Transverse colon (tissue), 4 donors: Measurements from ENCODE around the gene IGFLR1. TPM values are rescaled to one million over a fixed set of nuclear protein-coding genes. Genes with fewer than 3 reads are reported as not detected.

Experiments used
- DNase-seq: peaks from one replicate; pipeline ENCODE4 v3.0.0-alpha.2; 2019
- H3K27ac ChIP-seq, 4 donors: fragments of 200-600 bp; sonication (generic); 2 replicates each; pipeline ENCODE4 v1.5.1; 2016 to 2018; ENCODE audit warnings: inconsistent platforms in 4 of 4
- H3K27me3 ChIP-seq: fragments of 200-600 bp; sonication (generic); 2 replicates; pipeline ENCODE4 v1.5.1; 2017; ENCODE audit warnings: inconsistent platforms
- H3K36me3 ChIP-seq, 4 donors: fragments of 200-600 bp; sonication (generic); 2 replicates each; pipeline ENCODE4 v1.5.1; 2017 to 2019; ENCODE audit warnings: inconsistent platforms in 4 of 4
- H3K4me1 ChIP-seq, 4 donors: fragments of 200-600 bp; sonication (generic); 2 replicates each; pipeline ENCODE4 v1.5.1; 2017 to 2020; ENCODE audit warnings: inconsistent platforms in 4 of 4
- H3K4me3 ChIP-seq, 4 donors: fragments of 200-600 bp; sonication (generic); 1 replicate in 1 of 4; 2 replicates in 3 of 4; pipeline versions ENCODE4 v1.5.1 to v1.6.1; 2017 to 2019; ENCODE audit warnings: inconsistent platforms in 4 of 4
- H3K9me3 ChIP-seq, 2 donors: fragments of 200-600 bp; sonication (generic); 2 replicates each; pipeline ENCODE4 v1.5.1; 2017 to 2019; ENCODE audit warnings: inconsistent platforms in 2 of 2
- EP300 ChIP-seq: sonication (generic); formaldehyde crosslinking; IDR thresholded peaks from one replicate; pipeline ENCODE4 v1.6.1; 2017; ENCODE audit warnings: antibody characterized with exemption, low read depth
- POLR2A ChIP-seq: fragments of 450-650 bp; IDR thresholded peaks from one replicate; pipeline ENCODE4 v1.6.1; 2016; ENCODE audit warnings: antibody characterized with exemption, mild to moderate bottlenecking, moderate library complexity
- POLR2AphosphoS5 ChIP-seq, 3 donors: sonication (generic); formaldehyde crosslinking; IDR thresholded peaks; one replicate each; pipeline ENCODE4 v1.6.1; 2016; ENCODE audit warnings: antibody characterized with exemption in 3 of 3
- WGBS, 2 donors: methylation state at CpG; one replicate each; pipeline ENCODE4 v1.1.5; 2018; ENCODE audit warnings: low coverage in 1 of 2; 5-methylcytosine and 5-hydroxymethylcytosine counted together
- in situ Hi-C, 4 donors: fragments of 200-750 bp; cut with MboI; loops; one replicate each; pipeline versions ENCODE4 v1.15.0 to v1.15.1; 2017; ENCODE audit warnings: low sequenced_read_pairs in 3 of 4, low pct_ligation_motif_present in 1 of 4, low pct_unique_long_range_greater_than_20kb in 1 of 4
- intact Hi-C: fragments of 100-400 bp; cut with DNase I; formaldehyde crosslinking; loops from one replicate; pipeline ENCODE4 v1.15.1; 2023; ENCODE audit warnings: low total_unique reads
- total RNA-seq, 4 donors: library from RNA; depleted of rRNA; stranded (reverse); fragments of >200 nt; gene quantifications; one replicate each; pipeline ENCODE4 v1.1.0, GENCODE V29; 2016
- TF ChIP-seq, protein P1 (sequence below), 5 experiments: fragments of 200-600 bp in 3 of 5; fragments of 450-650 bp in 2 of 5; sonication (generic) in 3 of 5; IDR thresholded peaks; 1 replicate in 2 of 5; 2 replicates in 3 of 5; pipeline ENCODE4 v1.5.1; 2016 to 2017; ENCODE audit warnings: antibody characterized with exemption in 5 of 5, inconsistent platforms in 3 of 5, mild to moderate bottlenecking in 2 of 5, moderate library complexity in 1 of 5

Gene IGFLR1
- 1 to 10 TPM in 3 of 4 donors, under 1 TPM in 1; 0.40 to 7.3 (median 6.0) TPM for total RNA-seq

- TF ChIP-seq, protein P1, sequence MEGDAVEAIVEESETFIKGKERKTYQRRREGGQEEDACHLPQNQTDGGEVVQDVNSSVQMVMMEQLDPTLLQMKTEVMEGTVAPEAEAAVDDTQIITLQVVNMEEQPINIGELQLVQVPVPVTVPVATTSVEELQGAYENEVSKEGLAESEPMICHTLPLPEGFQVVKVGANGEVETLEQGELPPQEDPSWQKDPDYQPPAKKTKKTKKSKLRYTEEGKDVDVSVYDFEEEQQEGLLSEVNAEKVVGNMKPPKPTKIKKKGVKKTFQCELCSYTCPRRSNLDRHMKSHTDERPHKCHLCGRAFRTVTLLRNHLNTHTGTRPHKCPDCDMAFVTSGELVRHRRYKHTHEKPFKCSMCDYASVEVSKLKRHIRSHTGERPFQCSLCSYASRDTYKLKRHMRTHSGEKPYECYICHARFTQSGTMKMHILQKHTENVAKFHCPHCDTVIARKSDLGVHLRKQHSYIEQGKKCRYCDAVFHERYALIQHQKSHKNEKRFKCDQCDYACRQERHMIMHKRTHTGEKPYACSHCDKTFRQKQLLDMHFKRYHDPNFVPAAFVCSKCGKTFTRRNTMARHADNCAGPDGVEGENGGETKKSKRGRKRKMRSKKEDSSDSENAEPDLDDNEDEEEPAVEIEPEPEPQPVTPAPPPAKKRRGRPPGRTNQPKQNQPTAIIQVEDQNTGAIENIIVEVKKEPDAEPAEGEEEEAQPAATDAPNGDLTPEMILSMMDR (IDR thresholded peaks at IDR 0.05): no peak
- peak; percentile 34 for TF ChIP-seq POLR2A
- TF ChIP-seq EP300: no peak
- peak; percentile 42 to 54 (median 47) for TF ChIP-seq POLR2AphosphoS5 (IDR thresholded peaks at IDR 0.05)
- 83 to 100% methylated on average over 1 to 9 of the region's 9 CpGs for WGBS, 2 donors
- peaks cover 0 to 6% (median 0%) of the 10 kb centered on the region in 4 donors for H3K36me3 ChIP-seq
- H3K27ac ChIP-seq: peak within 1 kb of the TSS; percentile 82 to 97 (median 88)
- peak; percentile 67 for DNase-seq
- H3K4me1 ChIP-seq: peaks cover 14 to 33% (median 26%) of the 10 kb centered on the region in 4 donors
- in situ Hi-C loops (no loop called here), intact Hi-C loops (loop anchor here (10.0 kb wide), 1 partner anchor 193 kb away; the partner anchor contains the start of gene LRFN3)
- H3K27me3 ChIP-seq: no peaks in the 10 kb centered on the region
- no peaks in the 10 kb centered on the region for H3K9me3 ChIP-seq
- peak within 1 kb of the TSS in 2 of 4 donors; percentile 52 to 63 for H3K4me3 ChIP-seq
These were observed at the start of gene IGFLR1 for GRCh38 chr19:35742121-35742724. Gene IGFLR1, minus strand, starts transcription at chr19:35742452. Its CDS starts 1,272 bp downstream, at chr19:35741180.

DNA sequence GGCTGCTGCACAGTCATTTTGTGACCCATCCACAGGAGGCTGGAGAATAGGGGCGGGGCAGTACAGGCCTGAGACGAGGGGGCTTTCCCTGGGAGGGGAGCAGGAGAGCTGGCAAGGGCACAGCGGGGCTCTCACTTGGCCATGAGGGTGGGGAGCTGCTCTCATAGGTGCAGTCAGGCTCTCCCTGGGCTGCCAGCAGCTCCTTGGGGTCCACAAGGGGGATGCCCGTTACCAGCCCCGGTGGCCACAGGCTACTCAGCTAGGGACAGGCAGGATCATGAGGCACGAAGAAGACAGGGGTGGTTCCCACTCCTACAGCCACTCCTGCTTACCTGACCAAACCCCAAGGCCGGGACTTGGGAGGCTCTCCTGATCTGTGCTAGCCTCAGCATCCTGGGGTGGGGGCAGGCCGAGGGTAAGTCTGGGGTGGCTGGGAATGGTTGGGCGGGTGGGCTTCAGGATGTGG is 49.6 kb upstream of the IGFLR1 start:
- Histone ChIP-seq H3K4me1 (no peaks in the 10 kb centered on the region), H3K9me3 (no peaks in the 10 kb centered on the region), H3K36me3 (no peaks in the 10 kb centered on the region), H3K27ac (no peak overlapping the region), H3K4me3 (no peak overlapping the region), H3K27me3 (peaks cover 11% of the 10 kb centered on the region)
- in situ Hi-C loops (no loop called here), intact Hi-C loops (no loop called here)
- 85 to 100% methylated on average over 2 to 8 of the region's 9 CpGs for WGBS, 2 donors
- DNase-seq: no peak
- TF ChIP-seq POLR2AphosphoS5 (IDR thresholded peaks at IDR 0.05) (no peak), EP300 (no peak), POLR2A (no peak)
- TF ChIP-seq, protein P1 (IDR thresholded peaks at IDR 0.05): no peak

DNA sequence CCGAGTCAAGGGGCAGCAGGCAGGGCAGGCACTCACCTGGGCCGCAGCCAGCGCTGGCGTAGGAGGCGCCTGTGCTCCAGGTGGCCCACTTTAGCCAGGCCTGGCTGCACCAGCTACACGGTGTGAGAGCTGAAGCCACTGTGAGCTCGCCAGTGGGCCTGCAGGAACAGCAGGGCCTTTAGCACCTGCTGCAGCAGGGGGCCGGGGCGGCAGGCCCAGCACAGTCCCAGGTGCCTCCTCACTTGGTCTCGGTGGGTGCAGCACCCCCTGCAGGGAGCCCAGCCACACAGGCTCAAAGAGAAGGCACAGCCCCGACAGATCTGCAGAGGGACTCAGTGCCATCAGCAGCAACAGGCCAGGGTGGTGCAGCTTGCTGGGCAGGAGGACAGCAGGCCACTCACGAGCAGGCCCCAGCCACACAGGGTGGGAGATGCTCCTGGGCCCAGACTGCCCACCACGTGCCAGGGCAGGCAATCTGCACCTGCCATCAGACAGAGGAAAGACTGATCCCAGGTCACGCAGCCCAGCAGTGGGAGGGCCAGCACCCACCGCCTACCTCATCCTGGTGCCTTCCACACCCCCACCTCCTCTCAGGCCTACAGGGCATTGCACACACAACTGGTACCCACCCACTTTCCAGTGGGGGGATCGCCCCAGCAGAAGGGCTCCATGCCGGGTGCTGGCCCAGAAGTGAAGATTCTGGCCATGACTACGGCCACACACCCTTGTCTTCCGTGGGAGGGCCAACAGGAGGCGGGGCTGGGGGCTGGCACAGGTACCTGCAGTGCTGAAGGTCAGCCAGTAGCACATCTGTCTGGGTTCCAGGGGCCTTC is 48.9 kb upstream of the IGFLR1 start:
- peaks cover 4% of the 10 kb centered on the region for H3K27me3 ChIP-seq
- no peaks in the 10 kb centered on the region for H3K36me3 ChIP-seq
- 67% methylated on average over 13 of the region's 20 CpGs; no CpG with 5 or more reads in 1 of the 2 donors for WGBS, 2 donors
- no peak overlapping the region for H3K4me3 ChIP-seq
- no peaks in the 10 kb centered on the region for H3K9me3 ChIP-seq
- H3K4me1 ChIP-seq: no peaks in the 10 kb centered on the region
- intact Hi-C loops (no loop called here), in situ Hi-C loops (no loop called here)
- no peak for TF ChIP-seq POLR2AphosphoS5 (IDR thresholded peaks at IDR 0.05)
- no peak for TF ChIP-seq EP300
- TF ChIP-seq POLR2A: no peak
- TF ChIP-seq, protein P1 (IDR thresholded peaks at IDR 0.05): no peak
- no peak overlapping the region for H3K27ac ChIP-seq
- no peak for DNase-seq
